Measurements from ENCODE around the gene IZUMO1. TPM values are rescaled to one million over a fixed set of nuclear protein-coding genes. Genes with fewer than 3 reads are reported as not detected.
A peak's percentile ranks its signal among the peaks of the same experiment; 100 is the strongest.

The IZUMO1 gene
- total and polyA plus RNA-seq, 2 of the 13 experiments (the other 11 are each of a cell fraction or from before 2014, with no cell fraction given): 0.07 to 0.22 TPM

- peaks cover 5% of the 10 kb centered on the region for H3K79me2 ChIP-seq (ENCODE audit: insufficient read depth, low read length)
- TSS peak; percentile 13 for BruUV-seq (replicated peaks)
- peak overlapping the region; percentile 63 for H3K9ac ChIP-seq (ENCODE audit: insufficient read depth, low read depth, low read length)
- DNase-seq (ENCODE audit: low spot score) (no peak), FAIRE-seq (peak; percentile 15), ATAC-seq (peak; percentile 15; the same call in 2 of the 3 replicates)
- H2AFZ ChIP-seq (ENCODE audit: low read length): no peak overlapping the region
- ChIA-PET POLR2A (interaction anchor here (0.6 to 6.3 kb wide), 5 partner anchors 25 to 159 kb away, joined by 3 to 40 read pairs (median 3); partner anchors contain the start of genes CA11 and PPP1R15A), CTCF (ENCODE audit: low intra/inter-chr PET ratio, low total read pairs) (interaction anchor here (3.1 kb wide), 1 partner anchor 26 kb away, joined by 11 read pairs; no protein-coding TSS in a partner anchor)
- no peaks in the 10 kb centered on the region for H4K20me1 ChIP-seq (ENCODE audit: insufficient read depth, low read length)
- peak overlapping the region; percentile 87 for H3K4me2 ChIP-seq (ENCODE audit: low read depth, low read length)
- no peaks in the 10 kb centered on the region for H3K36me3 ChIP-seq (replicated peaks in 1 of 2; ENCODE audit: control insufficient read depth in 1 of 2, insufficient read depth in 2 of 2, low read length in 2 of 2)
- no peaks in the 10 kb centered on the region for H3K27me3 ChIP-seq (ENCODE audit: control insufficient read depth in 1 of 2, insufficient read depth in 2 of 2, low read length in 2 of 2)
- peak overlapping the region; percentile 46 for H3K27ac ChIP-seq (ENCODE audit: extremely low read length, insufficient read depth, low read length)
- H3K4me3 ChIP-seq (replicated peaks in 1 of 3; ENCODE audit: insufficient read depth in 1 of 3, low read depth in 2 of 3, low read length in 3 of 3): peak overlapping the region; percentile 81 to 94 (median 89)
- in situ Hi-C loops (cut with HindIII; ENCODE audit: extremely low pct_ligation_motif_present, low pct_unique_long_range_greater_than_20kb) (no loop called here), intact Hi-C loops (cut with micrococcal nuclease; ENCODE audit: unreplicated experiment) (loop anchor here (5.0 kb wide), 1 partner anchor 36 kb away; no protein-coding TSS in a partner anchor)
- WGBS (ENCODE audit: low lambda C conversion rate): 50% methylated on average over 20 of the region's 25 CpGs
- H3K4me1 ChIP-seq (ENCODE audit: insufficient read depth, low read length): peaks cover 41% of the 10 kb centered on the region
- H3K9me3 ChIP-seq (ENCODE audit: low read length): peaks cover 4% of the 10 kb centered on the region; the same call in 1 of the 2 replicates
- TF ChIP-seq SMAD1 (CRISPR knock-in tag; IDR thresholded peaks at IDR 0.05; ENCODE audit: borderline replicate concordance, low read depth) (0 out of 2 replicates have a peak, but pooled peaks have one; percentile 17), RORA (CRISPR knock-in tag; IDR thresholded peaks at IDR 0.05) (no peak), BRF2 (CRISPR knock-in tag; IDR thresholded peaks at IDR 0.05) (no peak), CENPT (CRISPR knock-in tag; IDR thresholded peaks at IDR 0.05; ENCODE audit: low read depth) (no peak), FOXC1 (CRISPR knock-in tag; IDR thresholded peaks at IDR 0.05; ENCODE audit: borderline replicate concordance) (0 out of 2 replicates have a peak, but pooled peaks have one; percentile 21), SNAI1 (CRISPR knock-in tag; IDR thresholded peaks at IDR 0.05; ENCODE audit: borderline replicate concordance) (no peak), PAF1 (CRISPR knock-in tag; IDR thresholded peaks at IDR 0.05) (no peak), ZNF781 (CRISPR knock-in tag; IDR thresholded peaks at IDR 0.05; ENCODE audit: borderline replicate concordance, not compliant biosample characterization) (no peak), FOXA3 (CRISPR knock-in tag; IDR thresholded peaks at IDR 0.05) (no peak), HMG20B (CRISPR knock-in tag; conservative IDR thresholded peaks at IDR 0.05) (no peak), ZNF275 (CRISPR knock-in tag; IDR thresholded peaks at IDR 0.05; ENCODE audit: borderline replicate concordance) (no peak), ZBTB2 (CRISPR knock-in tag; IDR thresholded peaks at IDR 0.05; ENCODE audit: low read depth) (no peak), ZNF512B (CRISPR knock-in tag; IDR thresholded peaks at IDR 0.05; ENCODE audit: borderline replicate concordance) (0 out of 2 replicates have a peak, but pooled peaks have one; percentile 25), MTERF4 (CRISPR knock-in tag; IDR thresholded peaks at IDR 0.05) (0 out of 2 replicates have a peak, but pooled peaks have one; percentile 36)
These were observed 33.5 kb downstream of the IZUMO1 start for GRCh38 chr19:48713041-48713863.

Measured in HepG2 (cell line).